Duodenal mucosa (tissue), 2 donors: ENCODE data around the gene WDR70.
"Not testable (repeated sequence)": the region's sequence is repeated elsewhere in the genome, so short reads cannot be mapped to it uniquely, and the experiment has no call there.

Experiments used
- H3K27ac ChIP-seq: one replicate; pipeline ENCODE4 v1.7.0; 2013; ENCODE audit warnings: low read depth, low read length
- H3K27me3 ChIP-seq, 2 donors: one replicate each; pipeline ENCODE4 v1.7.0; 2013; ENCODE audit warnings: low read length in 2 of 2, control low read depth in 1 of 2; ENCODE audit not compliant: insufficient read depth in 2 of 2, control insufficient read depth in 1 of 2
- H3K36me3 ChIP-seq, 2 donors: one replicate each; pipeline ENCODE4 v1.7.0; 2013; ENCODE audit warnings: low read length in 2 of 2, control low read depth in 1 of 2; ENCODE audit not compliant: insufficient read depth in 2 of 2, control insufficient read depth in 1 of 2
- H3K4me1 ChIP-seq, 2 donors: one replicate each; pipeline ENCODE4 v1.7.0; 2013; ENCODE audit warnings: low read length in 2 of 2, control low read depth in 1 of 2; ENCODE audit not compliant: insufficient read depth in 2 of 2, control insufficient read depth in 1 of 2
- H3K4me3 ChIP-seq, 2 donors: one replicate each; pipeline ENCODE4 v1.7.0; 2013; ENCODE audit warnings: low read length in 2 of 2, low read depth in 1 of 2
- H3K9ac ChIP-seq, 2 donors: one replicate each; pipeline ENCODE4 v1.7.0; 2013; ENCODE audit warnings: low read length in 2 of 2, low read depth in 1 of 2
- H3K9me3 ChIP-seq, 2 donors: one replicate each; pipeline ENCODE4 v1.7.0; 2013; ENCODE audit warnings: low read length in 2 of 2, control low read depth in 1 of 2; ENCODE audit not compliant: control insufficient read depth in 1 of 2

WDR70 gene

DNA sequence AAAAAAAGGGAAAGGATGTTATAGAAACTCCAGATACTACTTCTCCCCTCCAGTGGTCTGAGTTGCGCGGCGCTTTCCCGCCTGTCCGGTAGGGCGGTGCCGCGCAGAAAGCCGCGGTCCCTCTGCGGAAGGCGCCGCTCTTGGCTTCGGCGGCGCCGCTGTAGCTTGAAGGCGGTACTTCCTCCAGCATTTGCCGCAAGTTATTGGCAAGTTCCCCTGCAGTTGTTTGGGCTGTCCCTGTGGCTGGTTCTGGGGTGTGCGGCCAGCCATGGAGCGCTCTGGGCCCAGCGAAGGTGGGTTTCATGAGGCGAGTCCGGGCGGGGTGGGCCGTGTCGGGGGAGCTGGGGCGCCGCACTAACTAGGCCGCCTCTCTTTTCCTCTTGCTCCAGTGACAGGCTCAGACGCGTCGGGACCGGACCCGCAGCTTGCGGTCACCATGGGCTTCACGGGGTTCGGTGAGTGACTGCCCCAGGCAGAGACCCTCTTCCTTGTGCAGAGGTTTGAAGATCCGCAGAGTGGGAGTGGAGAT lies at the start of gene WDR70:
Gene WDR70, plus strand, starts transcription at position 219 of the 529 bp plus-strand sequence. Its CDS starts 50 bp downstream, at position 269.
- not testable (repeated sequence) for H3K36me3 ChIP-seq, H3K4me1 ChIP-seq, H3K27me3 ChIP-seq, H3K9me3 ChIP-seq, H3K27ac ChIP-seq
- H3K4me3 ChIP-seq, result peak within 1 kb of the TSS; percentile 75 to 90
- H3K9ac ChIP-seq, result peak within 1 kb of the TSS; percentile 48 to 60

DNA sequence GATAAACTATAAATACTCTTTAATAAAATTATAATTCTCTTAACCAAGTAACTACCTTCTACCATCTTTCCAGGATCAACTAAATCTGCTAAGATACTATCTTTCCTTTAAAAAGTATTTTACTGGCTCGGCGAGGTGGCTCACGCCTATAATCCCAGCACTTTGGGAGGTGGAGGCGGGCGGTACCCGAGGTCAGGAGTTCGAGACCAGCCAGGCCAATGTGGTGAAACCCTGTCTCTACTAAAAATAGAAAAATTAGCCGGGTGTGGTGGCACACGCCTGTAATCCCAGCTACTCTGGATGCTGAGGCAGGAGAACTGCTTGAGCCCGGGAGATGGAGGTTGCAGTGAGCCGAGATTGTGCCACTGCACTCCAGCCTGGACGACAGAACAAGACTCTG lies 44.4 kb upstream of the WDR70 start:
- not testable (repeated sequence) for H3K27ac ChIP-seq, H3K4me1 ChIP-seq, H3K4me3 ChIP-seq, H3K27me3 ChIP-seq, H3K9ac ChIP-seq, H3K9me3 ChIP-seq
- H3K36me3 ChIP-seq, result peaks cover 11 to 43% of the 10 kb centered on the region in 2 donors

DNA sequence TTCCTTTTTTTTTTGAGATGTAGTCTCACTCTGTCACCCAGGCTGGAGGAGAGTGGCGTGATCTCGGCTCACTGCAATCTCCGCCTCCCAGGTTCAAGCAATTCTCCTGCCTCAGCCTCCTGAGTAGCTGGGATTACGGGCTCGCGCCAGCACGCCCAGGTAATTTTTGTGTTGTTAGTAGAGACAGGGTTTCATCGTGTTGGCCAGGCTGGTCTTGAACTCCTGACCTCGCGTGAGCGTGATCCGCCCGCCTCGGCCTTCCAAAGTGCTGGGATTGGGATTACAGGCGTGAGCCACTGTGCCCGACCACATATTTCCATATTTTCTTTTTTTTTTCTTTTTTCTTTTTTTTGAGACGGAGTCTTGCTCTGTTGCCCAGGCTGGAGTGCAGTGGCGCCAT lies 36.4 kb upstream of the WDR70 start:
- peaks cover 6 to 72% of the 10 kb centered on the region in 2 donors for H3K36me3 ChIP-seq
- H3K27ac ChIP-seq, result not testable (repeated sequence)

DNA sequence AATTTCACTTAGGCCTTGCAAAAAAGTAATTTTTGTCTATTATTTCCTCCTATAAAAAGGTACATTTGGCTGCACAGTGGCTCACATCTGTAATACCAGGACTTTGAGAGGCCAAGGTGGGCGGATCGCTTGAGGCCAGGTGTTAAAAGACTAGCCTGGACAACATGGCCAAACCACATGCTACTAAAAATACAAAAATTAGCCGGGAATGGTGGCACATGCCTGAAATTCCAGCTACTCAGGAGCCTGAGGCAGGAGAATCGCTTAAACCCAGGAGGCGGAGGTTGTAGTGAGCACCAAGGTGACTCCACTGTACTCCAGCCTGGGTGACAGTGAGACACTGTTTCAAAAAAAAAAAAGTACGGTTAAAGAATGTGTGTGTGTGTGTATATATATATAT lies 24.0 kb upstream of the WDR70 start:
- no peaks in the 10 kb centered on the region for H3K4me1 ChIP-seq
- no peak overlapping the region for H3K27ac ChIP-seq
- H3K9ac ChIP-seq, result no peak overlapping the region
- peaks cover 0 to 54% of the 10 kb centered on the region in 2 donors for H3K36me3 ChIP-seq
- H3K4me3 ChIP-seq, result no peak overlapping the region
- no peaks in the 10 kb centered on the region for H3K9me3 ChIP-seq
- H3K27me3 ChIP-seq, result no peaks in the 10 kb centered on the region

More for the DNA sequence above, 36.4 kb upstream of the WDR70 start:
- H3K9ac ChIP-seq, H3K9me3 ChIP-seq, H3K4me1 ChIP-seq, H3K4me3 ChIP-seq, H3K27me3 ChIP-seq: not testable (repeated sequence)

DNA sequence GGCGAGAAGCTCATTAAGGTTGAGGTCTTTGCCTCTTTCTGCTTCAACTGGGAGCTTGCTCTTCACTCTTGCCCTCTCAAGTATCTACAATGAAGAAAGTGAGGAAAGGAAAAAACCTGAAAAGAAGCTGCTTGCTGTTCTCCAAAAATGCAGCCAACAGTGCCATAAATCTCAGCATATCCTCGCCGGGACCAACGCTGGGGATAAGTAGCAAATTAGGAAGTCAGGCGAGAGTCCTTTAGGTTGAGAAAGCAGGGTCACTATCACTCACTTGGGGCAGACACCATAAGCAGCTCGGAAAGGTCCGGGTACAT lies 8.6 kb upstream of the WDR70 start:
- H3K4me3 ChIP-seq, result peak overlapping the region; percentile 93 to 95
- H3K4me1 ChIP-seq, result peaks cover 9 to 14% of the 10 kb centered on the region in 2 donors
- no peaks in the 10 kb centered on the region for H3K27me3 ChIP-seq
- no peak overlapping the region for H3K27ac ChIP-seq
- H3K9ac ChIP-seq, result peak overlapping the region; percentile 71 to 82
- H3K9me3 ChIP-seq, result no peaks in the 10 kb centered on the region
- H3K36me3 ChIP-seq, result no peaks in the 10 kb centered on the region

DNA sequence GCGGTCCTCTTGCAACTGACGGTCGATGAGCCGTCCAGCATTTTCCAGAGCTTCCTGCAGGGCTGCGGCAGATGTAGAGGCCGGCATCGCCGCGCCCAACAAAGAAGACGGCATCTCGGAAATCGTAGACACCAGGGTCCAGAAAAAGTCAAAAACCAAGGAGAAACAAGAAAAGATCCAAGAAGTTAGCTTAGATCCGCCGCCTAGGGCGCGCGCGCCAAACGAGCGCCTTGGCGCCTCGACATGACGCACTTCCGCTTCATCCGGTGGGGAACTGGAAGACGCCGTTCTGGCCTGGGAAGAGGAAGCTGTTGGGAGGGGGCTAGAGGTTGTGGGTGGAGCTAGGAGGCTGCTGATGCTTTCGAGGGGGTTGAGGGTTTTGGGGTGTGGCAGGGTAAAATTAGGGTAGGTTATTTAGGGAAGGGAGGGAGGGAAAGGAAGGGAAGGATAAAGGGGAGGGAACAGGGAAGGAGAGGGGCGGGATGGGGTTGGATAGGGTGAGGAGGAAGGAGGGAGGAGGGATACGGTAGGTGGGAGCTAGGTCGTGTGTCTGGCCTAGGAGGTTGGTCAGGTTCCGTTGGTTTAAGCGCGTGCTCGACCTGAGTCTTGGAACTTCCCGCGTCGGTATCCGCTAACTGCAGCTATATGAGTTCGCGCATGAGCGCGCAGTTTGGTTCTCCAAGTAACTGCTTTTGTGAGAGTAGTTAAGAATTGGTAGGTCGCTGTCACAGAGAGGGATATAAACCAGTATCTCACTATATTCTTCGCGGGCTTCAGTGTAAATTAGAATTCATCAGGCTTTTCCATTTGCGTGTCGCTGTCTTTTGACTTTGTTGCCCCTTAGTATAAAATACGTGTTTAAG lies 8.0 kb upstream of the WDR70 start, which contains the start of gene NUP155:
Gene NUP155, minus strand, starts transcription at position 243 of the 863 bp plus-strand sequence. Its CDS starts 129 bp downstream, at position 114.
- H3K36me3 ChIP-seq, result no peaks in the 10 kb centered on the region
- no peaks in the 10 kb centered on the region for H3K9me3 ChIP-seq
- H3K9ac ChIP-seq, result peak within 1 kb of the TSS; percentile 71 to 82
- H3K27ac ChIP-seq, result peak within 1 kb of the TSS; percentile 47
- H3K27me3 ChIP-seq, result no peaks in the 10 kb centered on the region
- peaks cover 9 to 14% of the 10 kb centered on the region in 2 donors for H3K4me1 ChIP-seq
- H3K4me3 ChIP-seq, result peak within 1 kb of the TSS; percentile 93 to 95

DNA sequence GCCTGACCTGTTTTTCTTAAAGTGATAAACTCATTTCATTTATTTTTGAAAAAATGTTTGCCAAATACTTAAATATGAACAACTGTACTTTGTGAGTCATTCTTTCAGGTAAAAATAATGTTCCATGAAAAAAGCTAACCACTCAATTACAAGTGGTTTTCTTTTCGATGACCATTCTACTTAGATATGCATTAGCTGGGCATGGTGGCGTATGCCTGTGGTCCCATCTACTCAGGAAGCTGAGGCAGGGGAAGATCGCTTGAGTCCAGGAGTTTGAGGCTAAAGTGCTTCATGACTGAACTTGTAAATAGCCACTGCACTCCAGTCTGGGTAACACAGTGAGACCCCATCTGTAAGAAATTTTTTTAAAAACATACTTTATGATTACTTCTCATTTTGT lies 4.0 kb upstream of the WDR70 start:
- no peak overlapping the region for H3K27ac ChIP-seq
- no peak overlapping the region for H3K4me3 ChIP-seq
- H3K36me3 ChIP-seq, result no peaks in the 10 kb centered on the region
- no peaks in the 10 kb centered on the region for H3K27me3 ChIP-seq
- H3K4me1 ChIP-seq, result peaks cover 0 to 7% of the 10 kb centered on the region in 2 donors
- no peaks in the 10 kb centered on the region for H3K9me3 ChIP-seq
- no peak overlapping the region for H3K9ac ChIP-seq

DNA sequence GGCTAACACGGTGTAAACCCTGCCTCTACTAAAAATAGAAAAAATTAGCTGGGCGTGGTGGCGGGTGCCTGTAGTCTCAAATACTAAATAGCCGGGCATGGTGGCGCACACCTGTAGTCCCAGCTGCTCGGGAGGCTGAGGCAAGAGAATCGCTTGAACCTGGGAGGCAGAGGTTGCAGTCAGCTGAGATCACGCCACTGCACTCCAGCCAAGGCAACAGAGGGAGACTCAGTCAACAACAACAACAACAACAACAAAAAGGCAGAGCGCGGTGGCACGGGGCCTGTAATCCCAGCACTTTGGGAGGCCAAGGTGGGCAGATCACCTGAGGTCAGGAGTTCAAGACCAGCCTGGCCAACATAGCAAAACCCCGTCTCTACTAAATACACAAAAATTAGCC lies 1.1 kb upstream of the WDR70 start:
- H3K27ac ChIP-seq, H3K4me3 ChIP-seq, H3K9ac ChIP-seq, H3K9me3 ChIP-seq, H3K27me3 ChIP-seq, H3K4me1 ChIP-seq, H3K36me3 ChIP-seq: not testable (repeated sequence)

DNA sequence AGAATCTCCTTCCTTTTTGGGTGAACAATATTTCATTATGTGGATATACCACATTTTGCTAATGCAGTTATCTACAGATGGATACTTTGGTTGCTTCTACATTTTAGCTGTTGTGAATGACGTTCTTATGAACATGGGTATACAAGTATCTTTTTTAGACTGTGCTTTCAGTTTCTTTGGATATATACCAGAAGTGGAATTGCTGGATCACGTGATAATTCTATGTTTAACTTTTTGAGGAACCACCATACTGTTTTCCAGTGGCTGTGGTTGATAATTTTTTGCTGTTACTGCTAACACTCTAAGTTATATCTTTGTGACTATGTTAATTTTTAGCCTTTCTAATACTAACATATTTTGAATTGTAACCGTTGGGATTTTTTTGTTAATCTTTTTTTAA lies 12.5 kb downstream of the WDR70 start:
- Histone ChIP-seq H3K4me3 (no peak overlapping the region), H3K36me3 (peaks cover 0 to 30% of the 10 kb centered on the region in 2 donors), H3K27me3 (no peaks in the 10 kb centered on the region), H3K27ac (no peak overlapping the region), H3K9me3 (no peaks in the 10 kb centered on the region), H3K9ac (no peak overlapping the region), H3K4me1 (no peaks in the 10 kb centered on the region)

DNA sequence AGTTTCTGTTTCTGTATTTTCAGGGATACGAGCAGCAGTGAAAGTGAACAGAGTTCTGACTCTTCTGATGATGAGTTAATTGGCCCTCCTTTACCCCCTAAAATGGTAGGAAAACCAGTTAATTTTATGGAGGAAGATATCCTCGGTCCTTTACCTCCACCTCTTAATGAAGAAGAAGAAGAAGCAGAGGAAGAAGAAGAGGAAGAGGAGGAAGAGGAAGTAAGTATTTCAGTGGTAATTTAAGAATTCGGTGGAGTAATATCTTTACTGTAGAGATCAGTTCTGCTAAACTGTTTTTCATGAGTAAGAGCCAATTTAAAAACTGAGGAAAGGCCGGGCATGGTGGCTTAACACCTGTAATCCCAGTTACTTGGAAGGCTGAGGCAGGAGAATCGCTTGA lies 17.2 kb downstream of the WDR70 start:
- H3K4me1 ChIP-seq, result no peaks in the 10 kb centered on the region
- no peak overlapping the region for H3K9ac ChIP-seq
- H3K4me3 ChIP-seq, result no peak overlapping the region
- H3K27me3 ChIP-seq, result no peaks in the 10 kb centered on the region
- no peaks in the 10 kb centered on the region for H3K9me3 ChIP-seq
- H3K36me3 ChIP-seq, result peaks cover 4 to 36% of the 10 kb centered on the region in 2 donors
- no peak overlapping the region for H3K27ac ChIP-seq
